Upper lobe of right lung (tissue), 1 donor: ENCODE data around the gene TOMM6. TPM values are rescaled to one million over a fixed set of nuclear protein-coding genes. Genes with fewer than 3 reads are reported as not detected.
A peak's percentile ranks its signal among the peaks of the same experiment; 100 is the strongest.

Source experiments
- ATAC-seq: fragments of 200-7000 bp; cut with Tn5 transposase; one replicate; pipeline ENCODE4 v1.9.1; 2020; ENCODE audit warnings: mild to moderate bottlenecking, moderate library complexity
- DNase-seq: peaks from one replicate; pipeline ENCODE4 v3.0.0-alpha.2; 2020
- H3K27ac ChIP-seq: fragments of 200-600 bp; one replicate; pipeline ENCODE4 v1.8.0; 2022
- H3K27me3 ChIP-seq: fragments of 200-600 bp; one replicate; pipeline ENCODE4 v1.8.0; 2022; ENCODE audit warnings: mild to moderate bottlenecking
- H3K36me3 ChIP-seq: fragments of 200-600 bp; one replicate; pipeline ENCODE4 v1.8.0; 2022
- H3K4me1 ChIP-seq: fragments of 200-600 bp; one replicate; pipeline ENCODE4 v1.8.0; 2022
- H3K4me3 ChIP-seq: fragments of 200-600 bp; one replicate; pipeline ENCODE4 v1.8.0; 2022; ENCODE audit warnings: mild to moderate bottlenecking
- H3K9me3 ChIP-seq: fragments of 200-600 bp; one replicate; pipeline ENCODE4 v1.8.0; 2022
- CTCF ChIP-seq: fragments of 200-600 bp; IDR thresholded peaks from one replicate; pipeline ENCODE4 v1.8.0; 2022; ENCODE audit warnings: antibody characterized with exemption
- intact Hi-C: fragments of 100-400 bp; cut with DNase I; formaldehyde crosslinking; loops from one replicate; pipeline ENCODE4 v1.11.0; 2022
- long read RNA-seq: library from polyadenylated mRNA; unstranded; transcript quantifications from one replicate; pipeline ENCODE4 v2.0.0, GENCODE V29; 2021
- total RNA-seq: library from RNA; stranded (reverse); fragmentation: NEBNext Ultra II Directional; extraction: Animal tissue kit (Norgen Biotek cat#: 25700); gene quantifications from one replicate; pipeline ENCODE4 v1.2.1, GENCODE V29; 2021
- donor health status: DM: no; HTN: yes; CAD: no; lungs with severe emphysema.

Gene TOMM6
- total RNA-seq, result 138 TPM
- long read RNA-seq, transcript TOMM6-201 (3 exons, 595 nt), result major isoform, 22 of 28 reads
- long read RNA-seq, transcript TOMM6-202 (3 exons, 637 nt), result minor isoform, 6 of 28 reads
- long read RNA-seq, partial matches to known transcripts, result 0 of 28 reads
- long read RNA-seq, other reads (novel, unspliced or antisense), result 0 of 28 reads

- H3K27me3 ChIP-seq, result no peaks in the 10 kb centered on the region
- TF ChIP-seq CTCF, result peak; percentile 89
- H3K36me3 ChIP-seq, result peaks cover 34% of the 10 kb centered on the region
- H3K4me3 ChIP-seq, result peak within 1 kb of the TSS; percentile 98
- intact Hi-C loops, result loop anchor here (5.0 to 10.0 kb wide), 2 partner anchors 147 to 255 kb away; no protein-coding TSS in a partner anchor
- no peaks in the 10 kb centered on the region for H3K9me3 ChIP-seq
- DNase-seq (peak; percentile 98), ATAC-seq (peak; percentile 93)
- peak within 1 kb of the TSS; percentile 98 for H3K27ac ChIP-seq
- peaks cover 48% of the 10 kb centered on the region for H3K4me1 ChIP-seq
Measured at GRCh38 chr6:41787219-41787917, at the start of gene TOMM6. Gene TOMM6 (plus strand): TSS chr6:41787694. CDS start chr6:41787698, 4 bp downstream.

GRCh38 chr6:41739041-41739440 is 48.5 kb upstream of the TOMM6 start:
- Histone ChIP-seq H3K27ac (no peak overlapping the region), H3K4me1 (no peaks in the 10 kb centered on the region), H3K4me3 (no peak overlapping the region), H3K36me3 (no peaks in the 10 kb centered on the region), H3K27me3 (no peaks in the 10 kb centered on the region), H3K9me3 (no peaks in the 10 kb centered on the region)
- TF ChIP-seq CTCF, result no peak
- no peak for DNase-seq
- ATAC-seq, result no peak
- intact Hi-C loops, result no loop called here

- no peak for TF ChIP-seq CTCF
- intact Hi-C loops, result no loop called here
- ATAC-seq, result no peak
Measured at GRCh38 chr6:41740366-41741162, 46.9 kb upstream of the TOMM6 start.

GRCh38 chr6:41741625-41742490 is 45.6 kb upstream of the TOMM6 start:
- H3K9me3 ChIP-seq, result no peaks in the 10 kb centered on the region
- no peak for ATAC-seq
- no peaks in the 10 kb centered on the region for H3K27me3 ChIP-seq
- H3K4me1 ChIP-seq, result no peaks in the 10 kb centered on the region
- TF ChIP-seq CTCF, result no peak
- H3K36me3 ChIP-seq, result no peaks in the 10 kb centered on the region
- intact Hi-C loops, result no loop called here
- no peak for DNase-seq
- no peak overlapping the region for H3K4me3 ChIP-seq
- H3K27ac ChIP-seq, result no peak overlapping the region

More at GRCh38 chr6:41740366-41741162, 46.9 kb upstream of the TOMM6 start:
- H3K4me1 ChIP-seq, result no peaks in the 10 kb centered on the region
- no peak for DNase-seq
- H3K27me3 ChIP-seq, result no peaks in the 10 kb centered on the region
- no peak overlapping the region for H3K27ac ChIP-seq
- H3K4me3 ChIP-seq, result no peak overlapping the region
- no peaks in the 10 kb centered on the region for H3K9me3 ChIP-seq
- no peaks in the 10 kb centered on the region for H3K36me3 ChIP-seq
